A549 (cell line): ENCODE results near the gene ZNF793. TPM values are rescaled to one million over a fixed set of nuclear protein-coding genes. Genes with fewer than 3 reads are reported as not detected.

Experiments
- ATAC-seq, 2 experiments: fragments of 200-7000 bp in 1 of 2; fragments of >200 bp in 1 of 2; cut with Nextera tagmentation in 1 of 2; cut with Tn5 transposase in 1 of 2; 3 replicates each; pipeline versions ENCODE4 v1.8.0 to v1.9.1; 2018 to 2020; ENCODE audit warnings: mild to moderate bottlenecking in 1 of 2, moderate library complexity in 1 of 2
- CTCF ChIA-PET: fragments of 300-600 bp; sonication (Branson Sonifier 250); formaldehyde crosslinking; extraction: SDS; loops from one replicate; lab custom pipeline; 2021; ENCODE audit warnings: antibody characterized with exemption, inconsistent platforms; lab: Yijun Ruan, JAX
- POLR2A ChIA-PET: fragments of 350-600 bp; formaldehyde crosslinking; extraction: SDS; loops from one replicate; lab custom pipeline; 2021; ENCODE audit warnings: antibody characterized with exemption, inconsistent platforms; lab: Yijun Ruan, JAX
- DNase-seq, 2 experiments: peaks; one replicate each; pipeline versions ENCODE4 v3.0.0 to v3.0.0-alpha.2; 2011 to 2016; ENCODE audit warnings: low read depth in 1 of 2, low spot score in 1 of 2
- FAIRE-seq: peaks from 2 replicates; lab custom pipeline; 2011; peaks lifted over from hg19 to GRCh38; lab: Jason Lieb, UNC
- H3K27ac ChIP-seq, 2 experiments: fragments of >200 bp; sonication (Bioruptor Twin); formaldehyde crosslinking; 3 replicates each; pipeline ENCODE4 v1.5.1; 2016 to 2017
- H3K4me1 ChIP-seq: fragments of >200 bp; sonication (Bioruptor Twin); formaldehyde crosslinking; 3 replicates; pipeline ENCODE4 v1.6.1; 2016
- H3K4me2 ChIP-seq: fragments of >200 bp; sonication (Bioruptor Twin); formaldehyde crosslinking; 3 replicates; pipeline ENCODE4 v1.6.1; 2016
- H3K4me3 ChIP-seq: fragments of >200 bp; sonication (Bioruptor Twin); formaldehyde crosslinking; 3 replicates; pipeline ENCODE4 v1.5.1; 2016
- H3K9me3 ChIP-seq: fragments of >200 bp; sonication (Bioruptor Twin); formaldehyde crosslinking; 3 replicates; pipeline ENCODE4 v1.6.1; 2016
- BHLHE40 ChIP-seq: IDR thresholded peaks from 2 replicates; pipeline ENCODE4 v1.6.1; 2012; ENCODE audit warnings: low read depth, low read length, inconsistent platforms
- ELK1 ChIP-seq: fragments of 150-350 bp; IDR thresholded peaks from 2 replicates; pipeline ENCODE4 v1.6.1; 2014; ENCODE audit warnings: low read depth, mild to moderate bottlenecking, low read length
- FOSB ChIP-seq: fragments of 250-450 bp; sonication (Bioruptor Pico); IDR thresholded peaks from 2 replicates; pipeline ENCODE4 v1.5.0; 2020; ENCODE audit warnings: mild to moderate bottlenecking, moderate library complexity
- FOSL2 ChIP-seq, 2 experiments: fragments of 450-650 bp in 1 of 2; fragments of >200 bp in 1 of 2; sonication (Bioruptor Twin) in 1 of 2; formaldehyde crosslinking; IDR thresholded peaks; 2 replicates each; pipeline versions ENCODE4 v1.5.0 to v1.6.1; 2016 to 2020; ENCODE audit warnings: mild to moderate bottlenecking in 1 of 2, moderate library complexity in 1 of 2
- HDAC2 ChIP-seq: fragments of 200-600 bp; sonication (generic); IDR thresholded peaks from 2 replicates; pipeline ENCODE4 v1.6.1; 2016
- HES2 ChIP-seq: fragments of >200 bp; sonication (Bioruptor Twin); formaldehyde crosslinking; IDR thresholded peaks from 2 replicates; pipeline ENCODE4 v1.6.1; 2016
- HMGXB4 ChIP-seq: fragments of 250-450 bp; sonication (Bioruptor Pico); IDR thresholded peaks from 2 replicates; pipeline ENCODE4 v1.5.0; 2021; ENCODE audit warnings: mild to moderate bottlenecking, moderate library complexity, borderline replicate concordance
- HOXA7 ChIP-seq: fragments of 250-450 bp; sonication (Bioruptor Pico); IDR thresholded peaks from 2 replicates; pipeline ENCODE4 v1.5.0; 2020; ENCODE audit warnings: mild to moderate bottlenecking, moderate library complexity
- HOXB5 ChIP-seq: fragments of 250-450 bp; sonication (Bioruptor Pico); IDR thresholded peaks from 2 replicates; pipeline ENCODE4 v1.5.0; 2020; ENCODE audit warnings: mild to moderate bottlenecking, moderate library complexity
- NFE2L2 ChIP-seq: fragments of 150-350 bp; conservative IDR thresholded peaks from 2 replicates; pipeline ENCODE4 v1.6.1; 2014; ENCODE audit warnings: low read length
- NR3C1 ChIP-seq: fragments of >200 bp; sonication (Bioruptor Twin); formaldehyde crosslinking; IDR thresholded peaks from 3 replicates; pipeline ENCODE4 v1.6.1; 2017
- PHF8 ChIP-seq: fragments of 200-600 bp; sonication (generic); IDR thresholded peaks from 2 replicates; pipeline ENCODE4 v1.6.1; 2016; ENCODE audit warnings: low read depth, mild to moderate bottlenecking, antibody characterized with exemption, moderate library complexity, borderline replicate concordance
- REST ChIP-seq: fragments of 200-600 bp; sonication (generic); IDR thresholded peaks from 2 replicates; pipeline ENCODE4 v1.6.1; 2016; ENCODE audit warnings: antibody characterized with exemption, mild to moderate bottlenecking, moderate library complexity
- RFX5 ChIP-seq: fragments of 450-650 bp; IDR thresholded peaks from 2 replicates; pipeline ENCODE4 v1.7.1; 2014; ENCODE audit warnings: antibody characterized with exemption, mild to moderate bottlenecking, moderate library complexity
- RNF2 ChIP-seq: fragments of 200-600 bp; sonication (generic); IDR thresholded peaks from 2 replicates; pipeline ENCODE4 v1.6.1; 2016; ENCODE audit warnings: low read depth, mild to moderate bottlenecking, antibody characterized with exemption, moderate library complexity, borderline replicate concordance
- SMC3 ChIP-seq: fragments of >200 bp; sonication (Bioruptor Twin); formaldehyde crosslinking; IDR thresholded peaks from 3 replicates; pipeline ENCODE4 v1.6.1; 2018; ENCODE audit warnings: inconsistent platforms
- TP53 ChIP-seq: fragments of 250-450 bp; sonication (Bioruptor Pico); IDR thresholded peaks from 2 replicates; pipeline ENCODE4 v1.5.0; 2021; ENCODE audit warnings: mild to moderate bottlenecking, moderate library complexity
- ZNF302 ChIP-seq: fragments of 250-450 bp; sonication (Bioruptor Pico); IDR thresholded peaks from 2 replicates; pipeline ENCODE4 v1.9.0; 2021; ENCODE audit warnings: inconsistent platforms, mild to moderate bottlenecking, moderate library complexity
- ZSCAN20 ChIP-seq: fragments of 250-450 bp; sonication (Bioruptor Pico); IDR thresholded peaks from 2 replicates; pipeline ENCODE4 v1.8.0; 2022; ENCODE audit warnings: mild to moderate bottlenecking, moderate library complexity
- WGBS: methylation state at CpG from one replicate; pipeline ENCODE4 v1.1.6; 2017; ENCODE audit errors: missing lambda C conversion rate; 5-methylcytosine and 5-hydroxymethylcytosine counted together
- polyA plus RNA-seq, 4 experiments: library from polyadenylated mRNA; depleted of rRNA in 3 of 4; stranded (reverse); fragments of >200 nt; fragmentation: RNase III in 1 of 4; extraction: RNeasy Plus Mini Kit Qiagen cat#74134 plus additional on column Dnase treatment in 1 of 4; gene quantifications; 2 replicates in 3 of 4; 3 replicates in 1 of 4; pipeline ENCODE4 v1.2.3, GENCODE V29; 2011 to 2017

ZNF793 gene
- polyA plus RNA-seq, 2 of the 4 experiments (the other 2 are of a cell fraction) = 0.12 to 0.17 TPM

GRCh38 chr19:37472165-37472564, 34.6 kb upstream of the ZNF793 start:
- WGBS = 90% methylated on average over 9 of the region's 9 CpGs
- POLR2A ChIA-PET = no interaction called here
- Histone ChIP-seq H3K4me1 (no peaks in the 10 kb centered on the region), H3K4me3 (no peak overlapping the region), H3K4me2 (no peak overlapping the region), H3K27ac (no peak overlapping the region)
- ATAC-seq (no peak), DNase-seq (no peak), FAIRE-seq (peak; percentile 72)
- CTCF ChIA-PET = no interaction called here
- TF ChIP-seq ZNF302 (CRISPR knock-in tag) (no peak), NR3C1 (no peak), HDAC2 (no peak), FOSB (CRISPR knock-in tag) (no peak), BHLHE40 (no peak), ZSCAN20 (CRISPR knock-in tag) (no peak), REST (no peak), RFX5 (no peak), SMC3 (no peak), HOXB5 (CRISPR knock-in tag) (no peak), ELK1 (no peak), HMGXB4 (CRISPR knock-in tag) (no peak), PHF8 (no peak)
- TF ChIP-seq, all 56 proteins: peak for 0
- H3K9me3 ChIP-seq = peaks cover 83% of the 10 kb centered on the region

- DNase-seq (peak in 1 of 2 experiments; percentile 28), FAIRE-seq (peak; percentile 68), ATAC-seq (no peak)
- ChIA-PET CTCF (interaction anchor here (1.0 kb wide), 1 partner anchor 14 kb away, joined by 3 read pairs; no protein-coding TSS in a partner anchor), POLR2A (no interaction called here)
- Histone ChIP-seq H3K9me3 (peaks cover 99% of the 10 kb centered on the region), H3K27ac (no peak overlapping the region), H3K4me2 (no peak overlapping the region), H3K4me3 (no peak overlapping the region), H3K4me1 (no peaks in the 10 kb centered on the region)
- WGBS = 69% methylated on average over 8 of the region's 8 CpGs
- peak; percentile 6; the same call in 1 of the 2 replicates for TF ChIP-seq HES2
- no peak for TF ChIP-seq PHF8
- no peak for TF ChIP-seq SMC3
Measured at GRCh38 chr19:37484406-37485168, 22.2 kb upstream of the ZNF793 start.

- peak; percentile 96 for FAIRE-seq
- CTCF ChIA-PET = no interaction called here
Measured at GRCh38 chr19:37492213-37492612, 14.5 kb upstream of the ZNF793 start.

More at GRCh38 chr19:37492213-37492612, 14.5 kb upstream of the ZNF793 start:
- Histone ChIP-seq H3K4me3 (no peak overlapping the region), H3K4me2 (no peak overlapping the region), H3K9me3 (peaks cover 94% of the 10 kb centered on the region), H3K4me1 (no peaks in the 10 kb centered on the region), H3K27ac (no peak overlapping the region)
- POLR2A ChIA-PET = no interaction called here
- DNase-seq (no peak), ATAC-seq (no peak)
- no peak for TF ChIP-seq PHF8
- TF ChIP-seq HOXA7 (CRISPR knock-in tag) = no peak
- TF ChIP-seq NFE2L2 = no peak
- TF ChIP-seq RNF2 = no peak
- no peak for TF ChIP-seq TP53 (CRISPR knock-in tag)
- TF ChIP-seq FOSL2 (IDR thresholded peaks at IDR 0.05) = no peak
- TF ChIP-seq FOSL2 (CRISPR knock-in tag; IDR thresholded peaks at IDR 0.05) = no peak
- WGBS = 9% methylated on average over 3 of the region's 3 CpGs
